HG03354 (cell line): Measurements from ENCODE around the gene BCAR3.
"Not testable (repeated sequence)": the region's sequence is repeated elsewhere in the genome, so short reads cannot be mapped to it uniquely, and the experiment has no call there.

Experiments
- ATAC-seq: cut with Tn5 transposase; IDR thresholded peaks from one replicate; pipeline ENCODE4 v1.9.1; 2021; ENCODE audit warnings: mild to moderate bottlenecking; ENCODE audit not compliant: unreplicated experiment, poor library complexity, severe bottlenecking

Gene BCAR3

DNA sequence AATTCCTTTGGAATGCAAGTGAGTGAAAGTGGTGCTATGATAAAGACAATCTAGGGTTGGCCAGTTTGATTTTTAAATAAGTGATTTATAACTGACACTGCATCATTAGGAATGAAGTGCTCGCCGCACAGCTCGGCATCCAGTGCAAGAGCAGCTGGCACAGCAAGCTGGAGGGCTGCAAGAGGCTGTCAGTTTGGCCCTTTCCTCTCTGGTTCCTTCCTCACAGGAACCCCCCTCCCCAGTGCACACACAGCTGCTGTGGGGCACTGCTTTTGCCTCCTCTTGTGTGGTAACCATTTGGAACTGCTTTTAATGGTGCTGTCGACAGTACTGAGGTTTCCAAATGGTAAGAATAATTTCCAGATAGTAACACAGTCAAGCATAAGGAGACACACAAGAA lies 10.4 kb upstream of the BCAR3 start:
- ATAC-seq: no peak

DNA sequence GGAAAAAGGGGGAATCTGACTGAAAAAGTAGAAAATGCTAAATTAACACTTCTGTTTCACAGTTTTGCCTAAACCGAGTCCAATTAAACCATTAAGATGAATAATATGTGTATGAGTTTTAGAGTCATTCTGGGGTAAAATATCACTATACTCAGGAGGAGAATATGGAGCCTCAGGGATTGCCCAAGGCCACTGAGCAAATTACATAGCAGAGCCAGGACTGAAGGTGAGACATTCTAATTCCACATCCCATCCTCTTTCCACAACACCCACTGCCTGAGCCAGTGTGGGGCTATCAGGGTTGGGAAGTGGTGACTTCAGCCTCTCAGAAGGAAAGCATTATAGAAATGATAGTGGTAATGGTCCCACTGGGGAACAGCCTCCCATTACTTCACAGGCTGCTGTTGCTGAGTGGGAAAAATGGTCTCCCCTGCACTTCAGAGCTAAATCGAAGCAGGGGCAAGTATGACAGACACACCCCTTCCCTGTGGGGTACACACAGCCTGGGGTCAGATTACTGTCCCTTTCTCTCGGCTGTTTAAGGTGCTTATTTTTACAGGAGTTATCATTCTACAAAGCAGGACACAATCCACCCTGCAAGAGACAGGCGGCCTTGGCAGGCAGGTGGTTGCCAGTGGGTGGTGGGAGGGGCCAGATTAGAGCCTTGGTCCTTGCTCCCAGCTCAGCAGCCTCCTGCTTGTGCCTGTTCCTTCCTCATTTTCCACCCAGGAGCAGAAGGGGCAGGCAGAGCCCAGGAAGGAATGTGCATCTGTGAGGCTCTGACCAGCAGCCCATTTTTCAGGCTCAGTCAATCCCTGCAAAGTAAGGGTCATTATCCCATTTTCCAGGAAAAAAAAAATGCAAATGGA lies 9.5 kb upstream of the BCAR3 start:
- ATAC-seq: no peak

DNA sequence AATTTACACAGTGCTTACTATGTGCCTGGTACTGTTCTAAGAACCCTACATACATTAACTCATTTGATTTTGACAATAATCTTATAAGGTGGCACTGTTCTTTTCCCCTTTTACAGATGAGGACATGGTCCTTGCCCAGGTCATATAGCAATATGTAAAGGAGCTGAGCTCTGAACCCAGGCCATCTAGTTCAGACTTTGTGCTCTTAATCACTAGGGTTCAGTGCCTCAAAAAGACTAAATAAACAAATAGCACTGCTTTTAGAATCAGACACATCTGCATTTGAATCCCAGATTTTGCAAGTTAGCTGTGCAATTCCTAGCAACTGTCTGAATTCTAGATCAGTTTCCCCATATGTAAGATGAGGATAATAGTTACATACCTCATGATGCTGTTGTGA lies 8.7 kb upstream of the BCAR3 start:
- ATAC-seq: no peak

DNA sequence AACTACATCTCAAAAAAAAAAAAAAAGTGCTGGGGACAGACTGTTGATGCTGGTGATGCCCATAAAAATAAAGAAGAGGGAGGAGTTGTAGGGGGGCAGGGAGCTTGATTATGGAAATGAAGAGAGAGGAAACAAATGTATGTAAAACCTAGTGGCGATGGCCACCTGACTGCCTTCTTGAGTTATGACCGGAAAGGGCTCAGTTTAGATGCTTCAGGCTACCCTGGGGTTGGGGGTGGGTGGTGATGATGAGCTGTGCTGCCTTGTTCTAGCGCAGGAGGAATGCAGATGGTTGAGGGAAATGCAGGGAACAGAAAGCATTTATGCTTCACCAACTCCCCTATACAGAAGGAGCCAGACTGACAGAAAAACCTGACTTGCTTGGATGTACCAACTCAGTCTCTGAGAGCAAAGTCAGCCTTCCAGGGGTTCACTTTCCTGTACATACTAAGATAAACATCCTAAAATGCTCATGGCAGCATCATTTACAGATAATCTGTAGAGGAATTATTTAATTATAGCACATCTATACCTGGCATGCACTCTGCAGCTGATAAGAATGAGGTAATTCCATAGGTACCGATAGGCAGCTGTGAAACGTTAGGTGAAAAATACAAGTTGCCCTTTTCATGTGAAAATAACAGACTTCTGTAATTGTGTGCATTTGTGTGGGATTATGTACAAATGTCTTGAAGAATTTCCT lies 8.0 kb upstream of the BCAR3 start:
- ATAC-seq: no peak

GRCh38 chr1:93687542-93687941 lies 5.9 kb upstream of the BCAR3 start:
- ATAC-seq: no peak

GRCh38 chr1:93686504-93687250 lies 5.0 kb upstream of the BCAR3 start:
- ATAC-seq: no peak

DNA sequence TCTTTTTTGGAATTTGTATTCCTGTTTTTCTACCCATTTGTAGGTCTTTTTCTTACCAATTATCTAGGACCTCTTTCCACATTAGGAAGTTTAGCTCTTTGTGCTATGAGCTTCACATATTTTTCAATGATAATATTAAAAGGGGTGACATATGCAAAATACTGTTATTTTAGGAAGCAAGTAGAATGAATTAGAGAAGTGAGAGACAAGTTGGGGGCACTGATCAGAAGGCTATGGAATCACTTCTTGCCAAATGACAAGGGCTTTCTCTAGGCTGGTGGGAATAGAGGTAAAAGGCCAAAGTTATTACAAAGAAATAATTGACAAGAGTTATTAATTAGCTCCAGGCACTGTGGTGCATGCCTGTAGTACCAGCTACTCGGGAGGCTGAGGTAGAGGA lies 4.3 kb upstream of the BCAR3 start:
- no peak for ATAC-seq

DNA sequence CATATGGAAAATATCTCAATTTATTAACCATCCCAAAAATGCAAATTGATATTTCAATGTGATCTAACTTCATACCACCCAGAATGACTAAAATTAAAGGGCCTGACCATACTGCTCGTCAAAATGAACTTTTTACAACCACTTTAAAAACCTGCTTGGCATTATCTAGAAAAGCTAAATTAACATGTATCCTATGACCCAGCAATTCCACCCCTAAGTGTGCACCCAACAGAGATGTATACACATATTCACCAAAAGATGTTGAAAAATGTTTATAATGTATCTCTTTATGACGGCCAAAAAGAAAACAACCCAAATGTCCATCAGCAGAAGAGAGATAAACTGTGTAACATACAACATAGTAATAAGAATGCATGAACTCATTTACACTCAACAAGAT lies 1.6 kb upstream of the BCAR3 start:
- no peak for ATAC-seq

- no peak for ATAC-seq
Observed at GRCh38 chr1:93681989-93682412, 364 bp upstream of the BCAR3 start.

DNA sequence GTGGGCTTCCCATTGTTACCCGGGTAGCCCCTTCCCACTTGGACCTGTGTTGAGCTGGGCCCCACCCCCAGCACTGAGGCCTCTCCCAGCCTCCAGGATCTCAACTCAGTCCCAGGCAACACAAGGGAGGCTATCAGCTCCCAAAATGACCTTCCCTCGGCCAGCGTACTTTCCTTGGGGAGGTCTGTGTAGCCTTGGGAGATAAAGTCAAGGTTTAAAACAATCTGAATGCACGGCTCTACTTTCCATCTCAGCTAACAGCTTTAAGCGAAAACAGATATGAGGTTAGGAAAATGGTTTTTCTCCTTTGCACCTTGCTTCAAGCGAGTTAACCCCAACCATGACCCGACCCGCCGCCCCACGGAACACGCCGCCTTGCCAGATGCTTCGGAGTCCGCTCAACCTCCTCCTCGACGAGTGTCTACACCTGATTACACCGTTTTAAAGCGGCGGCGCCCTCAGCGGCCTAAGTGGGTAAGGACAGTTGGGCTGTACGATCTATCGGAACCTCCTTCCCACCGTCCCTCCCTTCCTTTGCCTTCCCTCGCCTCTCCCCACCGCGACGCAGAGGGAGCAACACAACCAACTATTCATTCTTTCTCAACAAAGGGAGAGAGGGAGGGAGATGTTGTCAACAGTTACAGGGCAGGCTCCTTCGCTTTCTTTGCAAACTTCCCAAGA lies 1.1 kb downstream of the BCAR3 start:
- ATAC-seq: peak; percentile 80

GRCh38 chr1:93680076-93680419 lies 1.6 kb downstream of the BCAR3 start:
- ATAC-seq: no peak

GRCh38 chr1:93679546-93679945 lies 2.1 kb downstream of the BCAR3 start:
- no peak for ATAC-seq

- ATAC-seq: no peak
Observed at GRCh38 chr1:93678946-93679480, 2.6 kb downstream of the BCAR3 start.

GRCh38 chr1:93678491-93678890 lies 3.1 kb downstream of the BCAR3 start:
- no peak for ATAC-seq

GRCh38 chr1:93677729-93678128 lies 3.9 kb downstream of the BCAR3 start:
- no peak for ATAC-seq

DNA sequence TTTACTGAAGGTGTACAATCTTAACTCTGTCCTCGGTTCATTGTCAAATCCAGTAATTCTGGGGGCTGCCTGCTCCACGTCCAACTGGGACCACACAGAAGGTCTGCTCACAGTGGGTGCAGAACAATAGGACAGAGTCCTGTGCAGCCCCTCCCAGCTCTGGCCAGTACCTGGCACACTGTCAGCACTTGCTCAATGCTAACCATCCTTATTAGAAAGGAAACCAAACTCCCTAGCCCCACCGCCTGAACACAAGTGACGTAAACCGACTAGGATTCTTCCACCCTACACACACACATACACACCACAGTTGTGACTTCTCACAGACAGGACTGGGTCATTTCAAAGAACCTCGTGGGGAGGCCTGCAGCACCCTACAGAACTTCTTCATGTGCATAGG lies 5.2 kb downstream of the BCAR3 start:
- ATAC-seq: no peak

DNA sequence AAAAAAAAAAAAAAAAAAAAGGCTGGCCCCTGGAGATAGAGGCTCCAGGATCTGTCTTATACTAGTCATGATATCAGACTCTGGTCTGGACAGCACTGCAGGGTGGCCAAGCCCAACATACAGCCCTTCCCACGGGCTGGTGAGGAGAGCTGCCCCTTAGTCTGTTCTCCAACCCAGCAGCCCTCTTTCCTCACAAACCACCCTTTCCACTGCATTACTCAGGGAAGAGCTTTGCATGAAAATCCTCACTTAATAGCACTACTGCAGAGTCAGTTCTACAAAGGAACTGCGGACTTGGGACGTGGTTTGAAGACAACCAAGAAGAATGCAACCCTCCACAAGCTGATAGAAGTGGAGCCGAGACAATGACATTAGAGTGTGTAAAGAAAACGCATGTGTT lies 5.7 kb downstream of the BCAR3 start:
- no peak for ATAC-seq

DNA sequence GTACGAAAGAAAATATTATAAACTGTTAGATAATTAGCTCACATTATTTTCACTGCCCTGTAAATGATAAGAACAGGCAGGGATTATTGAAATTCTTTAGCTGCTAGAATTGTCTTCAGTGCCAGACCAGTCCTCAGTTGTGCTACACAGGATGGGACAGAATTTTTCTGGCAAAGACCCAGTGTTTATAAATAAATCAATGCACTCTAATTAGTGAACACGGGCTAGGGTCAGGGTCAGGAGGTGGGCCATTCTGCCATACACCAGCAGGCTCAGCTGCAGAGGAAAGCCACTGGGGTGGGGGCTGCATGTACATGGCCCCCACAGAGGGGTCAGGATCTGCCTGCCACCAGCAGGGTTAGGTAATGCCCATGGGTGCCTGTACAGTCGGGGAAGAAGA lies 6.4 kb downstream of the BCAR3 start:
- no peak for ATAC-seq

- ATAC-seq: not testable (repeated sequence)
Observed at GRCh38 chr1:93674071-93674470, 7.6 kb downstream of the BCAR3 start.
